BLaER1 (cell line): ENCODE results near the gene EEF1A2.
A peak's percentile ranks its signal among the peaks of the same experiment; 100 is the strongest.

ENCODE experiments used
- H3K27ac ChIP-seq: shearing (Covaris generic); formaldehyde crosslinking; 2 replicates; pipeline ENCODE4 v1.8.1; 2022
- H3K27me3 ChIP-seq: shearing (Covaris generic); formaldehyde crosslinking; 2 replicates; pipeline ENCODE4 v1.8.1; 2022
- H3K36me3 ChIP-seq: shearing (Covaris generic); formaldehyde crosslinking; 2 replicates; pipeline ENCODE4 v1.8.1; 2022
- H3K4me1 ChIP-seq: shearing (Covaris generic); formaldehyde crosslinking; 2 replicates; pipeline ENCODE4 v1.8.1; 2022
- H3K4me2 ChIP-seq: shearing (Covaris generic); formaldehyde crosslinking; 2 replicates; pipeline ENCODE4 v1.8.1; 2022
- H3K4me3 ChIP-seq: shearing (Covaris generic); formaldehyde crosslinking; 2 replicates; pipeline ENCODE4 v1.8.1; 2022
- H3K9ac ChIP-seq: shearing (Covaris generic); formaldehyde crosslinking; 2 replicates; pipeline ENCODE4 v1.8.1; 2022
- H3K9me3 ChIP-seq: shearing (Covaris generic); formaldehyde crosslinking; 2 replicates; pipeline ENCODE4 v1.8.1; 2022
- H4K20me1 ChIP-seq: shearing (Covaris generic); formaldehyde crosslinking; 2 replicates; pipeline ENCODE4 v1.8.1; 2022
- Cebpa-rat ChIP-seq: shearing (Covaris generic); IDR thresholded peaks from 2 replicates; pipeline ENCODE4 v1.8.1; 2022

The EEF1A2 gene

GRCh38 chr20:63500902-63501817, 2.3 kb upstream of the EEF1A2 start:
- no peaks in the 10 kb centered on the region for H3K36me3 ChIP-seq
- no peak overlapping the region for H3K9ac ChIP-seq
- peaks cover 21% of the 10 kb centered on the region for H3K9me3 ChIP-seq
- H3K27me3 ChIP-seq, result peaks cover 14% of the 10 kb centered on the region; the same call in 1 of the 2 replicates
- peak overlapping the region; percentile 97 for H3K4me2 ChIP-seq
- H3K27ac ChIP-seq, result no peak overlapping the region
- H3K4me1 ChIP-seq, result peaks cover 68% of the 10 kb centered on the region
- TF ChIP-seq Cebpa-rat, result no peak
- peaks cover 20% of the 10 kb centered on the region for H4K20me1 ChIP-seq
- H3K4me3 ChIP-seq, result no peak overlapping the region

- H3K27me3 ChIP-seq, result peaks cover 14% of the 10 kb centered on the region; the same call in 1 of the 2 replicates
- H3K9ac ChIP-seq, result no peak overlapping the region
- H3K4me3 ChIP-seq, result no peak overlapping the region
- H3K4me1 ChIP-seq, result peaks cover 76% of the 10 kb centered on the region
- H3K9me3 ChIP-seq, result peaks cover 14% of the 10 kb centered on the region
- peaks cover 6% of the 10 kb centered on the region for H3K36me3 ChIP-seq
- H3K4me2 ChIP-seq, result peak overlapping the region; percentile 97
- no peak for TF ChIP-seq Cebpa-rat
- peaks cover 29% of the 10 kb centered on the region for H4K20me1 ChIP-seq
- no peak overlapping the region for H3K27ac ChIP-seq
These were observed 1.4 kb upstream of the EEF1A2 start for GRCh38 chr20:63500151-63500901.

GRCh38 chr20:63499338-63499969, 571 bp upstream of the EEF1A2 start:
- H3K4me2 ChIP-seq, result peak overlapping the region; percentile 97
- peak overlapping the region; percentile 58; the same call in 1 of the 2 replicates for H3K27ac ChIP-seq
- H3K27me3 ChIP-seq, result peaks cover 10% of the 10 kb centered on the region; the same call in 1 of the 2 replicates
- H3K4me1 ChIP-seq, result peaks cover 76% of the 10 kb centered on the region
- H3K4me3 ChIP-seq, result peak overlapping the region; percentile 67
- peaks cover 15% of the 10 kb centered on the region for H3K36me3 ChIP-seq
- H4K20me1 ChIP-seq, result peaks cover 37% of the 10 kb centered on the region
- peaks cover 5% of the 10 kb centered on the region for H3K9me3 ChIP-seq
- TF ChIP-seq Cebpa-rat, result no peak
- peak overlapping the region; percentile 53; the same call in 1 of the 2 replicates for H3K9ac ChIP-seq

GRCh38 chr20:63497946-63498935, 642 bp downstream of the EEF1A2 start:
- peaks cover 27% of the 10 kb centered on the region for H3K36me3 ChIP-seq
- H3K4me2 ChIP-seq, result peak overlapping the region; percentile 97
- TF ChIP-seq Cebpa-rat, result no peak
- H3K9ac ChIP-seq, result peak overlapping the region; percentile 71; the same call in 1 of the 2 replicates
- H3K4me1 ChIP-seq, result peaks cover 70% of the 10 kb centered on the region
- peak overlapping the region; percentile 67 for H3K4me3 ChIP-seq
- peaks cover 48% of the 10 kb centered on the region for H4K20me1 ChIP-seq
- peak overlapping the region; percentile 56; the same call in 1 of the 2 replicates for H3K27ac ChIP-seq
- H3K27me3 ChIP-seq, result peaks cover 10% of the 10 kb centered on the region; the same call in 1 of the 2 replicates
- H3K9me3 ChIP-seq, result no peaks in the 10 kb centered on the region

- Histone ChIP-seq H4K20me1 (peaks cover 48% of the 10 kb centered on the region), H3K4me2 (peak overlapping the region; percentile 97), H3K4me3 (peak overlapping the region; percentile 67), H3K36me3 (peaks cover 36% of the 10 kb centered on the region), H3K27me3 (peaks cover 10% of the 10 kb centered on the region; the same call in 1 of the 2 replicates), H3K27ac (no peak overlapping the region), H3K9me3 (peaks cover 2% of the 10 kb centered on the region; the same call in 1 of the 2 replicates), H3K9ac (peak overlapping the region; percentile 71; the same call in 1 of the 2 replicates), H3K4me1 (peaks cover 61% of the 10 kb centered on the region)
- no peak for TF ChIP-seq Cebpa-rat
These were observed 1.5 kb downstream of the EEF1A2 start for GRCh38 chr20:63497138-63497945.

GRCh38 chr20:63496596-63497120, 2.2 kb downstream of the EEF1A2 start:
- H3K4me1 ChIP-seq, result peaks cover 54% of the 10 kb centered on the region
- H3K9me3 ChIP-seq, result peaks cover 4% of the 10 kb centered on the region; the same call in 1 of the 2 replicates
- peaks cover 42% of the 10 kb centered on the region for H3K36me3 ChIP-seq
- no peak for TF ChIP-seq Cebpa-rat
- H3K9ac ChIP-seq, result no peak overlapping the region
- peak overlapping the region; percentile 19; the same call in 1 of the 2 replicates for H3K4me3 ChIP-seq
- H4K20me1 ChIP-seq, result peaks cover 48% of the 10 kb centered on the region
- H3K27me3 ChIP-seq, result peaks cover 10% of the 10 kb centered on the region; the same call in 1 of the 2 replicates
- peak overlapping the region; percentile 97 for H3K4me2 ChIP-seq
- no peak overlapping the region for H3K27ac ChIP-seq

- Histone ChIP-seq H3K27ac (no peak overlapping the region), H3K36me3 (peaks cover 49% of the 10 kb centered on the region), H3K4me1 (peaks cover 47% of the 10 kb centered on the region), H3K9me3 (peaks cover 4% of the 10 kb centered on the region; the same call in 1 of the 2 replicates), H3K4me3 (peak overlapping the region; percentile 19; the same call in 1 of the 2 replicates), H3K27me3 (peaks cover 13% of the 10 kb centered on the region), H3K4me2 (peak overlapping the region; percentile 97), H4K20me1 (peaks cover 53% of the 10 kb centered on the region), H3K9ac (no peak overlapping the region)
- no peak for TF ChIP-seq Cebpa-rat
These were observed 2.9 kb downstream of the EEF1A2 start for GRCh38 chr20:63495741-63496595.
